HL-60 (cell line): ENCODE data around the gene IQGAP2.

Experiments
- GABPA ChIP-seq: IDR thresholded peaks from 2 replicates; pipeline ENCODE4 v1.6.1; 2012; ENCODE audit warnings: low read depth
- POLR2AphosphoS5 ChIP-seq: IDR thresholded peaks from 2 replicates; pipeline ENCODE4 v1.6.1; 2012; ENCODE audit warnings: low read depth
- SPI1 ChIP-seq: IDR thresholded peaks from 2 replicates; pipeline ENCODE4 v1.6.1; 2012; ENCODE audit warnings: low read depth, mild to moderate bottlenecking, borderline replicate concordance
- TF ChIP-seq, protein P1 (sequence below): IDR thresholded peaks from one replicate; pipeline ENCODE4 v1.5.1; 2011; ENCODE audit warnings: low read length, control low read depth, inconsistent platforms; ENCODE audit not compliant: insufficient read depth

DNA sequence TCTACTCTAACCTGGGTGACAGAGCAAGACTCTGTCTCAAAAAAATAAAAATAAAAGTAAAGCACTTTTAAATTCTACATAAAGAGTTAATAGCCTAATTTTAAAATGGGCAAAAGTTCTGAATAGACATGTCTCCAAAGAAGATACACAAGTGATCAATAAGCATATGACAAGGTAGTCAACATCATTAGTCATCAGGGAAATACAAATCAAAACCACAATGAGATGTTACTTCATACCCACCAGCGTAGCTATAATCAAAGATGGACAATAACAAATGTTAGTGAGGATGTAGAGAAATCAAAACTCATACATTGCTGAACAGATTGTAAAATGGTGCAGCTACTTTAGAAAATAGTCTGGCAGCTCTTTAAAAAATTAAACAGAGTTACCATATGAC is 64.1 kb downstream of the IQGAP2 start:
- TF ChIP-seq, protein P1, sequence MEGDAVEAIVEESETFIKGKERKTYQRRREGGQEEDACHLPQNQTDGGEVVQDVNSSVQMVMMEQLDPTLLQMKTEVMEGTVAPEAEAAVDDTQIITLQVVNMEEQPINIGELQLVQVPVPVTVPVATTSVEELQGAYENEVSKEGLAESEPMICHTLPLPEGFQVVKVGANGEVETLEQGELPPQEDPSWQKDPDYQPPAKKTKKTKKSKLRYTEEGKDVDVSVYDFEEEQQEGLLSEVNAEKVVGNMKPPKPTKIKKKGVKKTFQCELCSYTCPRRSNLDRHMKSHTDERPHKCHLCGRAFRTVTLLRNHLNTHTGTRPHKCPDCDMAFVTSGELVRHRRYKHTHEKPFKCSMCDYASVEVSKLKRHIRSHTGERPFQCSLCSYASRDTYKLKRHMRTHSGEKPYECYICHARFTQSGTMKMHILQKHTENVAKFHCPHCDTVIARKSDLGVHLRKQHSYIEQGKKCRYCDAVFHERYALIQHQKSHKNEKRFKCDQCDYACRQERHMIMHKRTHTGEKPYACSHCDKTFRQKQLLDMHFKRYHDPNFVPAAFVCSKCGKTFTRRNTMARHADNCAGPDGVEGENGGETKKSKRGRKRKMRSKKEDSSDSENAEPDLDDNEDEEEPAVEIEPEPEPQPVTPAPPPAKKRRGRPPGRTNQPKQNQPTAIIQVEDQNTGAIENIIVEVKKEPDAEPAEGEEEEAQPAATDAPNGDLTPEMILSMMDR: no peak
- TF ChIP-seq POLR2AphosphoS5 (no peak), GABPA (no peak), SPI1 (no peak)
